ENCODE data around the gene RAB6A.

The RAB6A gene

DNA sequence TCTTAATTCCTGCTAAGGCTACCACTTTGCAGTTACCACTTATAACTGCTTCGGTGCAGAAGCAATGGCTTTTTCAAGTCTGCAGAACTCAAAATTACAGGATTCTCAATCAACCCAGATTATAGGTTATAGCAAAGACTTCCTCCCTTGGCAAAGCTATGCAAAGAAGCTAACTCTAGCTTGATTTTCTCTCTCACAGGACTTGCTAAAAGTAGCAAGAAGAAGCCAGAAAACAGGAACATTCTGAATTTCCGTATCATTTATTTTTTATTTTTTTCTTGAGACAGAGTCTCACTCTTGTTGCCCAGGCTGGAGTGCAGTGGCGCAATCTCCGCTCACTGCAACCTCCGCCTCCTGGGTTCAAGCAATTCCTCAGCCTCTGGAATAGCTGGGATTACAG is 125.2 kb downstream of the RAB6A start:
- DNase-seq (ENCODE audit: low read depth), result no peak
- H3K4me3 ChIP-seq (ENCODE audit: low read depth, low read length), result no peak overlapping the region
- no peak for TF ChIP-seq CTCF (IDR thresholded peaks at IDR 0.05; ENCODE audit: insufficient read depth, low read depth, low read length, missing control alignments)

DNA sequence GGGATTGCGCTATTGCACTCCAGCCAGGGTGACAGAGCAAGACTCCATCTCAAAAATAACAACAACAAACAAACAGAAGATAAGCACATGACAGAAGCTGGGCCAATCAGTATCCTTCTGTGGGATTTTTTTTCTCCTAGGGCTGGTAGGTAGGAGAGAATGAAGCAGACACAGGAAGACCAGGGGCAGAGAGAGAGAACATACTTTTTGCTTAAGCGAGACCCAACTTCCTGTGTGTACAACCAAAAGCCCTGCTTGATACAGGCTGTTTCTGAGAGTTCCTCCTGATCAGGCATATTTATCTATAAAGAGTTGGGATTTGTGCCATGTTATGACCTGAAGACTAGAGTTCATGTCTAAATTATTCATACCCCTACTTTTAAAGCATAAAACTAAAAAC is 126.9 kb downstream of the RAB6A start:
- no peak for DNase-seq (ENCODE audit: low read depth)
- TF ChIP-seq CTCF (IDR thresholded peaks at IDR 0.05; ENCODE audit: insufficient read depth, low read depth, low read length, missing control alignments), result no peak
- H3K4me3 ChIP-seq (ENCODE audit: low read depth, low read length), result no peak overlapping the region

GRCh38 chr11:73632996-73633395 is 127.9 kb downstream of the RAB6A start:
- H3K4me3 ChIP-seq (ENCODE audit: low read depth, low read length), result no peak overlapping the region
- DNase-seq (ENCODE audit: low read depth), result no peak
- no peak for TF ChIP-seq CTCF (IDR thresholded peaks at IDR 0.05; ENCODE audit: insufficient read depth, low read depth, low read length, missing control alignments)

DNA sequence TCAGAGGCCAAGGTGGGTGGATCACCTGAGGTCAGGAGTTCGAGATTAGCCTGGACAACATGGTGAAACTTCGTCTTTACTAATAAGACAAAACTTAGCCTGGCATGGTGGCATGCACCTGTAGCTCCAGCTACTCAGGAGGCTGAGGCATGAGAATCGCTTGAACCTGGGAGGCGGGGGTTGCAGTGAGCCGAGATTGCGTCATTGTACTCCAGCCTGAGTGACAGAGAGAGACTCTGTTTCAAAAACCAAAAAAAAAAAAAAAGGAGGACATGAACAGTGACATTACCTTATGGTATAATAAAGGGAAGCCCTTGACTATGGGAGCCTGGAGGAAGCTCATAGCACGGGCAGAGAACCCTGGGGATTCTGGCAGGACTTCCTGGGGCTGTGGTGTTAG is 131.0 kb downstream of the RAB6A start:
- TF ChIP-seq CTCF (IDR thresholded peaks at IDR 0.05; ENCODE audit: insufficient read depth, low read depth, low read length, missing control alignments), result no peak
- DNase-seq (ENCODE audit: low read depth), result no peak
- H3K4me3 ChIP-seq (ENCODE audit: low read depth, low read length), result no peak overlapping the region

GRCh38 chr11:73625696-73626318 is 135.1 kb downstream of the RAB6A start:
- peak; percentile 86 for TF ChIP-seq CTCF (IDR thresholded peaks at IDR 0.05; ENCODE audit: insufficient read depth, low read depth, low read length, missing control alignments)
- DNase-seq (ENCODE audit: low read depth), result peak; percentile 74
- no peak overlapping the region for H3K4me3 ChIP-seq (ENCODE audit: low read depth, low read length)

All from GM12865 (cell line).